NCI-H1105 treated with DMSO at 0.1 percent for 48 hours (cell line): ENCODE data around the gene CYBA.

Experiments used
- DNase-seq: peaks from one replicate; lab custom pipeline; 2025; lab: John Stamatoyannopoulos, UW

CYBA gene

GRCh38 chr16:88645455-88645854 is 5.4 kb downstream of the CYBA start:
- DNase-seq: no peak

- no peak for DNase-seq
These were observed 7.3 kb downstream of the CYBA start for GRCh38 chr16:88643644-88643932.

- no peak for DNase-seq
These were observed 7.8 kb downstream of the CYBA start for GRCh38 chr16:88642881-88643643.

GRCh38 chr16:88640498-88641247 is 10.2 kb downstream of the CYBA start:
- DNase-seq: no peak

- no peak for DNase-seq
These were observed 10.8 kb downstream of the CYBA start for GRCh38 chr16:88640039-88640495.

GRCh38 chr16:88639231-88640038 is 11.4 kb downstream of the CYBA start:
- DNase-seq: no peak

- peak; percentile 69 for DNase-seq
These were observed 12.3 kb downstream of the CYBA start, which contains the start of gene IL17C for GRCh38 chr16:88638323-88639230. TSS of gene IL17C (plus strand) at chr16:88638572. CDS start at chr16:88638642, 70 bp downstream.

- no peak for DNase-seq
These were observed 14.2 kb downstream of the CYBA start for GRCh38 chr16:88636488-88637265.

GRCh38 chr16:88635671-88636319 is 15.1 kb downstream of the CYBA start:
- DNase-seq: no peak

- no peak for DNase-seq
These were observed 15.7 kb downstream of the CYBA start for GRCh38 chr16:88634994-88635670.

GRCh38 chr16:88634141-88634993 is 16.5 kb downstream of the CYBA start:
- no peak for DNase-seq

GRCh38 chr16:88633684-88634140 is 17.1 kb downstream of the CYBA start:
- DNase-seq: no peak

GRCh38 chr16:88632587-88632930 is 18.3 kb downstream of the CYBA start:
- DNase-seq: no peak

- DNase-seq: no peak
These were observed 18.8 kb downstream of the CYBA start for GRCh38 chr16:88631920-88632586.

- DNase-seq: no peak
These were observed 19.5 kb downstream of the CYBA start for GRCh38 chr16:88631384-88631783.

GRCh38 chr16:88630941-88631340 is 19.9 kb downstream of the CYBA start:
- no peak for DNase-seq

GRCh38 chr16:88630433-88630832 is 20.4 kb downstream of the CYBA start:
- no peak for DNase-seq

- DNase-seq: no peak
These were observed 21.0 kb downstream of the CYBA start for GRCh38 chr16:88629835-88630234.
